Prostate gland (tissue), 2 donors: ENCODE results near the gene ZNF683.

Experiments
- CTCF ChIP-seq, 4 experiments: fragments of 200-600 bp in 2 of 4; fragments of 450-650 bp in 2 of 4; sonication (generic) in 2 of 4; IDR thresholded peaks; 1 replicate in 3 of 4; 2 replicates in 1 of 4; pipeline ENCODE4 v1.5.1; 2016 to 2019; ENCODE audit warnings: antibody characterized with exemption in 4 of 4, mild to moderate bottlenecking in 2 of 4, moderate library complexity in 2 of 4
- POLR2A ChIP-seq: fragments of 450-650 bp; IDR thresholded peaks from one replicate; pipeline ENCODE4 v1.6.1; 2016; ENCODE audit warnings: antibody characterized with exemption, mild to moderate bottlenecking
- POLR2AphosphoS5 ChIP-seq: sonication (generic); formaldehyde crosslinking; IDR thresholded peaks from one replicate; pipeline ENCODE4 v1.6.1; 2017; ENCODE audit warnings: antibody characterized with exemption

GRCh38 chr1:26411624-26412074 is 39.1 kb upstream of the ZNF683 start:
- TF ChIP-seq CTCF (IDR thresholded peaks at IDR 0.05): no peak
- TF ChIP-seq POLR2AphosphoS5: no peak
- TF ChIP-seq POLR2A: no peak
